H54 (cell line): ENCODE data around the gene USP17L17.
"Not testable (repeated sequence)": the region's sequence is repeated elsewhere in the genome, so short reads cannot be mapped to it uniquely, and the experiment has no call there.

ENCODE experiments used
- DNase-seq: peaks from one replicate; pipeline ENCODE4 v3.0.0; 2011; ENCODE audit warnings: low spot score, mixed read lengths; ENCODE audit not compliant: insufficient read length
- FAIRE-seq: peaks from 3 replicates; lab custom pipeline; 2011; peaks lifted over from hg19 to GRCh38; lab: Jason Lieb, UNC

USP17L17 gene, protein sequence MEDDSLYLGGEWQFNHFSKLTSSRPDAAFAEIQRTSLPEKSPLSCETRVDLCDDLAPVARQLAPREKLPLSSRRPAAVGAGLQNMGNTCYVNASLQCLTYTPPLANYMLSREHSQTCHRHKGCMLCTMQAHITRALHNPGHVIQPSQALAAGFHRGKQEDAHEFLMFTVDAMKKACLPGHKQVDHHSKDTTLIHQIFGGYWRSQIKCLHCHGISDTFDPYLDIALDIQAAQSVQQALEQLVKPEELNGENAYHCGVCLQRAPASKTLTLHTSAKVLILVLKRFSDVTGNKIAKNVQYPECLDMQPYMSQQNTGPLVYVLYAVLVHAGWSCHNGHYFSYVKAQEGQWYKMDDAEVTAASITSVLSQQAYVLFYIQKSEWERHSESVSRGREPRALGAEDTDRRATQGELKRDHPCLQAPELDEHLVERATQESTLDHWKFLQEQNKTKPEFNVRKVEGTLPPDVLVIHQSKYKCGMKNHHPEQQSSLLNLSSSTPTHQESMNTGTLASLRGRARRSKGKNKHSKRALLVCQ

GRCh38 chr4:9243579-9243978 is at the start of gene USP17L17:
Gene USP17L17, plus strand, starts transcription at chr4:9243879. Its CDS starts 0 bp downstream, at chr4:9243879.
- not testable (repeated sequence) for FAIRE-seq

DNA sequence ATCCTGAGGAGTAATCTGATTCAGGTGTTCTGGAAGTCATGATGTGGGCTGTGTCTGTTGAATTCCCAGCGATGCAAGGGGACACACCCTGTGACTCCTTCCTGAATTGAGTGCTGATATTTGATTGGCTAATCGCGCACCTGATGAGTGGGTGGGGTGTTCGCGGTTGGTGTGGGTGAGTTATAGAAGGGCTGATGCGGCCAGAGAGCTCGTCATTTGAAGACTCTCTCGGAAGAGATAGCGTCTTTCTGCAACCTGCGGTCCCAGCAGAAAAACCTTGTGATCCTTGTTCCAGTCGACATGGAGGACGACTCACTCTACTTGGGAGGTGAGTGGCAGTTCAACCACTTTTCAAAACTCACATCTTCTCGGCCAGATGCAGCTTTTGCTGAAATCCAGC is 33.3 kb upstream of the USP17L17 start, which contains the start of gene USP17L10:
TSS of gene USP17L10 (plus strand) at position 301 of the 400 bp plus-strand sequence. CDS start at position 301, 0 bp downstream.
- not testable (repeated sequence) for FAIRE-seq, DNase-seq

More at GRCh38 chr4:9243579-9243978, at the start of gene USP17L17:
- DNase-seq, result not testable (repeated sequence)

DNA sequence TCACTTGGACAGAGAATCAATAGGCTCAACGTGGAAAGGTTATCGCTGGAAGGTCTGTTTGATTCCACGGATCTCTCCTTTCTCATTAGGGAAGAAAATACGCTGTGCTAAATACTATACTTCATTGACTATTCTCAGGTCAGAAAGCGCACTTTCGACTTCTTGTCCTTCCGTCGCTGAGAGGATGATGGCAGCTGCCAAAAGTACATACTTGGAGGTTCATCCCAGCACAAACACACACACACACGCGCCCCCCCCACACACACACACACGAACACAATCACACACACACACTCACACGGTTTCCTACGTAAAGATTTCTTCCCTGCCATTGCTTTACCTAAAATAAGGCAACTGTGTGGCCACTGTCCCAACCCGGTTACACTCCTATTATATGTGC is 29.0 kb upstream of the USP17L17 start:
- not testable (repeated sequence) for FAIRE-seq, DNase-seq

DNA sequence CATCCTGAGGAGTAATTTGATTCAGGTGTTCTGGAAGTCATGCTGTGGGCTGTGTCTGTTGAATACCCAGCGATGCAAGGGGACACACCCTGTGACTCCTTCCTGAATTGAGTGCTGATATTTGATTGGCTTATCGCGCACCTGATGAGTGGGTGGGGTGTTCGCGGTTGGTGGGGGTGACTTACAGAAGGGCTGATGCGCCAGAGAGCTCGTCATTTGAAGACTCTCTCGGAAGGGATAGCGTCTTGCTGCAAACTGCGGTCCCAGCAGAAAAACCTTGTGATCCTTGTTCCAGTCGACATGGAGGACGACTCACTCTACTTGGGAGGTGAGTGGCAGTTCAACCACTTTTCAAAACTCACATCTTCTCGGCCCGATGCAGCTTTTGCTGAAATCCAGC is 28.6 kb upstream of the USP17L17 start, which contains the start of gene USP17L11:
TSS of gene USP17L11 (plus strand) at position 301 of the 400 bp plus-strand sequence. CDS start at position 301, 0 bp downstream.
- FAIRE-seq, DNase-seq: not testable (repeated sequence)

DNA sequence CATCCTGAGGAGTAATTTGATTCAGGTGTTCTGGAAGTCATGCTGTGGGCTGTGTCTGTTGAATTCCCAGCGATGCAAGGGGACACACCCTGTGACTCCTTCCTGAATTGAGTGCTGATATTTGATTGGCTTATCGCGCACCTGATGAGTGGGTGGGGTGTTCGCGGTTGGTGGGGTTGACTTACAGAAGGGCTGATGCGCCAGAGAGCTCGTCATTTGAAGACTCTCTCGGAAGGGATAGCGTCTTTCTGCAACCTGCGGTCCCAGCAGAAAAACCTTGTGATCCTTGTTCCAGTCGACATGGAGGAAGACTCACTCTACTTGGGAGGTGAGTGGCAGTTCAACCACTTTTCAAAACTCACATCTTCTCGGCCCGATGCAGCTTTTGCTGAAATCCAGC is 23.8 kb upstream of the USP17L17 start, which contains the start of gene USP17L12:
TSS of gene USP17L12 (plus strand) at position 301 of the 400 bp plus-strand sequence. CDS start at position 301, 0 bp downstream.
- not testable (repeated sequence) for FAIRE-seq, DNase-seq

- not testable (repeated sequence) for FAIRE-seq, DNase-seq
Observed at GRCh38 chr4:9224596-9224995, 19.1 kb upstream of the USP17L17 start, which contains the start of gene USP17L13. Gene USP17L13, plus strand, starts transcription at chr4:9224896. Its CDS starts 0 bp downstream, at chr4:9224896.

DNA sequence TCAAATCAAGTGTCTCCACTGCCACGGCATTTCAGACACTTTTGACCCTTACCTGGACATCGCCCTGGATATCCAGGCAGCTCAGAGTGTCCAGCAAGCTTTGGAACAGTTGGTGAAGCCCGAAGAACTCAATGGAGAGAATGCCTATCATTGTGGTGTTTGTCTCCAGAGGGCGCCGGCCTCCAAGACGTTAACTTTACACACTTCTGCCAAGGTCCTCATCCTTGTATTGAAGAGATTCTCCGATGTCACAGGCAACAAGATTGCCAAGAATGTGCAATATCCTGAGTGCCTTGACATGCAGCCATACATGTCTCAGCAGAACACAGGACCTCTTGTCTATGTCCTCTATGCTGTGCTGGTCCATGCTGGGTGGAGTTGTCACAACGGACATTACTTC is 13.4 kb upstream of the USP17L17 start:
- DNase-seq, FAIRE-seq: not testable (repeated sequence)

- FAIRE-seq, DNase-seq: not testable (repeated sequence)
Observed at GRCh38 chr4:9234085-9234484, 9.6 kb upstream of the USP17L17 start, which contains the start of gene USP17L15. Gene USP17L15, plus strand, starts transcription at chr4:9234385. Its CDS starts 0 bp downstream, at chr4:9234385.

DNA sequence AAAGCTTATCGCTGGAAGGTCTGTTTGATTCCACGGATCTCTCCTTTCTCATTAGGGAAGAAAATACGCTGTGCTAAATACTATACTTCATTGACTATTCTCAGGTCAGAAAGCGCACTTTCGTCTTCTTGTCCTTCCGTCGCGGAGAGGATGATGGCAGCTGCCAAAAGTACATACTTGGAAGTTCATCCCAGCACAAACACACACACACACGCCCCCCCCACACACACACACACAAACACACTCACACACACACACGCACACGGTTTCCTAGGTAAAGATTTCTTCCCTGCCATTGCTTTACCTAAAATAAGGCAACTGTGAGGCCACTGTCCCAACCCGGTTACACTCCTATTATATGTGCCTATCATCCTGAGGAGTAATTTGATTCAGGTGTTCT is 5.2 kb upstream of the USP17L17 start:
- FAIRE-seq, DNase-seq: not testable (repeated sequence)

DNA sequence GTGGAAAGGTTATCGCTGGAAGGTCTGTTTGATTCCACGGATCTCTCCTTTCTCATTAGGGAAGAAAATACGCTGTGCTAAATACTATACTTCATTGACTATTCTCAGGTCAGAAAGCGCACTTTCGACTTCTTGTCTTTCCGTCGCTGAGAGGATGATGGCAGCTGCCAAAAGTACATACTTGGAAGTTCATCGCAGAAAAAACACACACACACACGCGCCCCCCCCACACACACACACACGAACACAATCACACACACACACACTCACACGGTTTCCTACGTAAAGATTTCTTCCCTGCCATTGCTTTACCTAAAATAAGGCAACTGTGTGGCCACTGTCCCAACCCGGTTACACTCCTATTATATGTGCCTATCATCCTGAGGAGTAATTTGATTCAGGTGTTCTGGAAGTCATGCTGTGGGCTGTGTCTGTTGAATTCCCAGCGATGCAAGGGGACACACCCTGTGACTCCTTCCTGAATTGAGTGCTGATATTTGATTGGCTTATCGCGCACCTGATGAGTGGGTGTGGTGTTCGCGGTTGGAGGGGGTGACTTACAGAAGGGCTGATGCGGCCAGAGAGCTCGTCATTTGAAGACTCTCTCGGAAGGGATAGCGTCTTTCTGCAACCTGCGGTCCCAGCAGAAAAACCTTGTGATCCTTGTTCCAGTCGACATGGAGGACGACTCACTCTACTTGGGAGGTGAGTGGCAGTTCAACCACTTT is 4.4 kb downstream of the USP17L17 start, which contains the start of gene USP17L18:
TSS of gene USP17L18 (plus strand) at position 678 of the 728 bp plus-strand sequence. CDS start at position 678, 0 bp downstream.
- DNase-seq, FAIRE-seq: not testable (repeated sequence)

DNA sequence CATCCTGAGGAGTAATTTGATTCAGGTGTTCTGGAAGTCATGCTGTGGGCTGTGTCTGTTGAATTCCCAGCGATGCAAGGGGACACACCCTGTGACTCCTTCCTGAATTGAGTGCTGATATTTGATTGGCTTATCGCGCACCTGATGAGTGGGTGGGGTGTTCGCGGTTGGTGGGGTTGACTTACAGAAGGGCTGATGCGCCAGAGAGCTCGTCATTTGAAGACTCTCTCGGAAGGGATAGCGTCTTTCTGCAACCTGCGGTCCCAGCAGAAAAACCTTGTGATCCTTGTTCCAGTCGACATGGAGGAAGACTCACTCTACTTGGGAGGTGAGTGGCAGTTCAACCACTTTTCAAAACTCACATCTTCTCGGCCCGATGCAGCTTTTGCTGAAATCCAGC is 9.4 kb downstream of the USP17L17 start, which contains the start of gene USP17L19:
TSS of gene USP17L19 (plus strand) at position 301 of the 400 bp plus-strand sequence. CDS start at position 301, 0 bp downstream.
- DNase-seq, FAIRE-seq: not testable (repeated sequence)

DNA sequence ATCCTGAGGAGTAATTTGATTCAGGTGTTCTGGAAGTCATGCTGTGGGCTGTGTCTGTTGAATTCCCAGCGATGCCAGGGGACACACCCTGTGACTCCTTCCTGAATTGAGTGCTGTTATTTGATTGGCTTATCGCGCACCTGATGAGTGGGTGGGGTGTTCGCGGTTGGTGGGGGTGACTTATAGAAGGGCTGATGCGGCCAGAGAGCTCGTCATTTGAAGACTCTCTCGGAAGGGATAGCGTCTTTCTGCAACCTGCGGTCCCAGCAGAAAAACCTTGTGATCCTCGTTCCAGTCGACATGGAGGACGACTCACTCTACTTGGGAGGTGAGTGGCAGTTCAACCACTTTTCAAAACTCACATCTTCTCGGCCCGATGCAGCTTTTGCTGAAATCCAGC is 14.1 kb downstream of the USP17L17 start, which contains the start of gene USP17L20:
TSS of gene USP17L20 (plus strand) at position 301 of the 400 bp plus-strand sequence. CDS start at position 301, 0 bp downstream.
- not testable (repeated sequence) for FAIRE-seq

DNA sequence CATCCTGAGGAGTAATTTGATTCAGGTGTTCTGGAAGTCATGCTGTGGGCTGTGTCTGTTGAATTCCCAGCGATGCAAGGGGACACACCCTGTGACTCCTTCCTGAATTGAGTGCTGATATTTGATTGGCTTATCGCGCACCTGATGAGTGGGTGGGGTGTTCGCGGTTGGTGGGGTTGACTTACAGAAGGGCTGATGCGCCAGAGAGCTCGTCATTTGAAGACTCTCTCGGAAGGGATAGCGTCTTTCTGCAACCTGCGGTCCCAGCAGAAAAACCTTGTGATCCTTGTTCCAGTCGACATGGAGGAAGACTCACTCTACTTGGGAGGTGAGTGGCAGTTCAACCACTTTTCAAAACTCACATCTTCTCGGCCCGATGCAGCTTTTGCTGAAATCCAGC is 18.9 kb downstream of the USP17L17 start, which contains the start of gene USP17L21:
TSS of gene USP17L21 (plus strand) at position 301 of the 400 bp plus-strand sequence. CDS start at position 301, 0 bp downstream.
- not testable (repeated sequence) for FAIRE-seq, DNase-seq

More for the DNA sequence above, 14.1 kb downstream of the USP17L17 start, which contains the start of gene USP17L20:
- not testable (repeated sequence) for DNase-seq

- not testable (repeated sequence) for DNase-seq, FAIRE-seq
Observed at GRCh38 chr4:9267319-9267718, 23.6 kb downstream of the USP17L17 start, which contains the start of gene USP17L22. Gene USP17L22, plus strand, starts transcription at chr4:9267619. Its CDS starts 0 bp downstream, at chr4:9267619.

- not testable (repeated sequence) for FAIRE-seq, DNase-seq
Observed at GRCh38 chr4:9271719-9272118, 28.0 kb downstream of the USP17L17 start.
